ENCODE results near the gene CCDC194. TPM values are rescaled to one million over a fixed set of nuclear protein-coding genes. Genes with fewer than 3 reads are reported as not detected.
"Not testable (repeated sequence)": the region's sequence is repeated elsewhere in the genome, so short reads cannot be mapped to it uniquely, and the experiment has no call there.

CCDC194 gene
- total RNA-seq, 2 experiments from 2014 or later = 0.78 to 1.3 TPM

DNA sequence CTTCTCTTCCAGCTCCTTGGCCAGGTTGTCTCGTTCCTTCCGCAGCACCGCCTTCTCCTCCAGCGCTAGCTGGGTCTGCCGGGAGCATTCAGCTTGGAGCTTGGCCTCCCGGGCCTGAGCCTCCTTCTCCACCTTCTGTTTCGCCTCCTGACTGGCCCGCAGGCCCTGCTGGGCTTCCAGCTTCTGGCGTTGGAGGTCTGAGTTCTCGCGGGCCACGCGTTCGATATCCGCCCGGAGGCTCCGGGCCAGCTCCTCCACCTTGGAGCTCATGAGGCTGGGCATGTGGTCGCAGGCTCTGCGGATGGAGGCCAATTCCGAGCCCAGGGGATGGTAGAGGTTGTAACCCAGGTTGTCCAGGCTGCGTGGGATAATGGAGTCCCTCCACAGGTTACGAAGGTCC, 28.6 kb downstream of the CCDC194 start:
- no peak overlapping the region for H3K27ac Mint-ChIP-seq
- ChIA-PET POLR2A (interaction anchor here (1.1 kb wide), 1 partner anchor 11 kb away, joined by 3 read pairs; no protein-coding TSS in a partner anchor), CTCF (interaction anchor here (1.2 to 4.3 kb wide), 3 partner anchors 20 to 25 kb away, joined by 3 to 25 read pairs (median 3); no protein-coding TSS in a partner anchor)
- peaks cover 5% of the 10 kb centered on the region for H3K27me3 Mint-ChIP-seq
- intact Hi-C loops (cut with micrococcal nuclease) = no loop called here
- ATAC-seq = no peak
- H3K36me3 Mint-ChIP-seq (ENCODE audit: low read depth) = no peaks in the 10 kb centered on the region
- peaks cover 5% of the 10 kb centered on the region for H3K4me1 Mint-ChIP-seq (ENCODE audit: low read depth)
- no peak for DNase-seq
- no peaks in the 10 kb centered on the region for H3K9me3 Mint-ChIP-seq
- TF ChIP-seq, protein P1, sequence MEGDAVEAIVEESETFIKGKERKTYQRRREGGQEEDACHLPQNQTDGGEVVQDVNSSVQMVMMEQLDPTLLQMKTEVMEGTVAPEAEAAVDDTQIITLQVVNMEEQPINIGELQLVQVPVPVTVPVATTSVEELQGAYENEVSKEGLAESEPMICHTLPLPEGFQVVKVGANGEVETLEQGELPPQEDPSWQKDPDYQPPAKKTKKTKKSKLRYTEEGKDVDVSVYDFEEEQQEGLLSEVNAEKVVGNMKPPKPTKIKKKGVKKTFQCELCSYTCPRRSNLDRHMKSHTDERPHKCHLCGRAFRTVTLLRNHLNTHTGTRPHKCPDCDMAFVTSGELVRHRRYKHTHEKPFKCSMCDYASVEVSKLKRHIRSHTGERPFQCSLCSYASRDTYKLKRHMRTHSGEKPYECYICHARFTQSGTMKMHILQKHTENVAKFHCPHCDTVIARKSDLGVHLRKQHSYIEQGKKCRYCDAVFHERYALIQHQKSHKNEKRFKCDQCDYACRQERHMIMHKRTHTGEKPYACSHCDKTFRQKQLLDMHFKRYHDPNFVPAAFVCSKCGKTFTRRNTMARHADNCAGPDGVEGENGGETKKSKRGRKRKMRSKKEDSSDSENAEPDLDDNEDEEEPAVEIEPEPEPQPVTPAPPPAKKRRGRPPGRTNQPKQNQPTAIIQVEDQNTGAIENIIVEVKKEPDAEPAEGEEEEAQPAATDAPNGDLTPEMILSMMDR (IDR thresholded peaks at IDR 0.05) = no peak
- H3K4me3 Mint-ChIP-seq = no peak overlapping the region

DNA sequence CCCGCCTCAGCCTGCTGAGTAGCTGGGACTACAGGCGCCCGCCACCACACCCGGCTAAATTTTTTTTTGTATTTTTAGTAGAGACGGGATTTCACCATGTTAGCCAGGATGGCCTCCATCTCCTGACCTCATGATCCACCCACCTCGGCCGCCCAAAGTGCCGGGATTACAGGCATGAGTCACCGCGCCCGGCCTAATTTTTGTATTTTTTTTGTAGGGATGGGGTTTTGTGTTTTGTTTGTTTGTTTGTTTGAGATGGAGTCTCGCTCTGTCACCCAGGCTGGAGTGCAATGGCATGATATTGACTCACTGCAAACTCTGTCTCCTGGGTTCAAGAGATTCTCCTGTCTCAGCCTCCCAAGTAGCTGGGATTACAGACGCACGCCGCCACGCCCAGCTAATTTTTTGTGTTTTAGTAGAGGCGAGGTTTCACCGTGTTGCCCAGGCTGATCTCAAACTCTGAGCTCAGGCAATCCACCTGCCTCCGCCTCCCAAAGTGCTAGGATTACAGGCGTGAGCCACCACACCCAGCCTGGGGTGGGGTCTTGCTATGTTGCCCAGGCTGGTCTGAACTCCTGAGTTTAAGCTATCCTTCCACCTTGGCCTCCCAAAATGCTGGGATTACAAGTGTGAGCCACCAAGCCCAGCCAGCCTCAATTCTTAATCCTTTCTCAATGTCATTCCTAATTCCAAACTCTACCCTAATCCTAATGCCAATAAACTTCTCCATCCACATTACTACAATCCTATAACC, 30.0 kb downstream of the CCDC194 start:
- H3K36me3 Mint-ChIP-seq (ENCODE audit: low read depth); ATAC-seq; H3K27ac Mint-ChIP-seq; H3K4me3 Mint-ChIP-seq; H3K27me3 Mint-ChIP-seq; POLR2A ChIA-PET; H3K4me1 Mint-ChIP-seq (ENCODE audit: low read depth); DNase-seq; H3K9me3 Mint-ChIP-seq; intact Hi-C loops (cut with micrococcal nuclease): not testable (repeated sequence)
- CTCF ChIA-PET = interaction anchor here (0.6 to 4.3 kb wide), 3 partner anchors 18 to 26 kb away, joined by 3 to 25 read pairs (median 3); no protein-coding TSS in a partner anchor

DNA sequence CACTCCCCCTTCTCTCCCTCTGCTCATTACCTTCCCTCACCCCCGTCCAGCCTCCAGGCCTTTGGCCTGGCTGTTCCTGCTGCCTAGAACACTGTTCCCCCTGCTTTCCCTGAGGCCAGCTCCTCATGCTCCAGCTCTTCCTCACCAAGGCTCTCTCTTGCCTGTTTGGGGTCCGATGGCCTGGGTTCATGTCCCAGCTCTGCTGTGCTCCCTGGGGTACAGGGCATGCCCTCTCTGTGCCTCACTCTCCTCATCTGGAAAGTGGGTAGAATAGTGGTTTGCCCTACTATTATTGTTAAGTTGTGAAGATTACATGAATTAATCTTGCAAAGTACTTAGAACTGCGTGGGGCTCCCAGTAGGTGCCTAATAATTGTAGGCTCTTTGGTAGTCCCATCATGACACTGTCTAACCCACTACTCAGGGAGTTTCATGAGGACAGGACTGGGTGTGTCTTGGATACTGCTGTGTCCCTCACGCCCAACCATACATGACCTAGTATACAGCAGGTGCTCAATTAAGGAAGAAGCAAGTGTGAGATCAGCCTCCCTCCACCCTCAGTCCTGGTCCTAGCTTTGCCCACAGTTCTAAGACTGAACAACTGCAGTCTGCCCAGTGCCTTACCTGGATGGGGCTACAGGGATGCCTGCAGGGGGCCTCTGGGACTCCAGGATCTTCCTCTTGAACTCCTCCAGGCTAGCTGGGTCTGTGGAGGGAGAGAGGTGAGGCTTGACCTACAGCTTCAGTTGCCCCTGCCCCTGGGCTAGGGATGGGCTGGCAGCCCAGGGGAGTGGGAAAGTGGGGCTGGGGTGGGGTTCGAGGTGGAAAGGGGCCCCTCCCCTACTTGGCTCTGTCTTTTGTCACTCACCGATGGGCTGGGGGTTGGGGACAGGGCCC, 33.8 kb downstream of the CCDC194 start:
- H3K4me1 Mint-ChIP-seq (ENCODE audit: low read depth) = no peaks in the 10 kb centered on the region
- ChIA-PET POLR2A (no interaction called here), CTCF (no interaction called here)
- H3K4me3 Mint-ChIP-seq = no peak overlapping the region
- H3K9me3 Mint-ChIP-seq = no peaks in the 10 kb centered on the region
- ATAC-seq = no peak
- no peaks in the 10 kb centered on the region for H3K27me3 Mint-ChIP-seq
- intact Hi-C loops (cut with micrococcal nuclease) = no loop called here
- DNase-seq = no peak
- TF ChIP-seq, protein P1 (IDR thresholded peaks at IDR 0.05) = no peak
- no peaks in the 10 kb centered on the region for H3K36me3 Mint-ChIP-seq (ENCODE audit: low read depth)
- H3K27ac Mint-ChIP-seq = no peak overlapping the region

DNA sequence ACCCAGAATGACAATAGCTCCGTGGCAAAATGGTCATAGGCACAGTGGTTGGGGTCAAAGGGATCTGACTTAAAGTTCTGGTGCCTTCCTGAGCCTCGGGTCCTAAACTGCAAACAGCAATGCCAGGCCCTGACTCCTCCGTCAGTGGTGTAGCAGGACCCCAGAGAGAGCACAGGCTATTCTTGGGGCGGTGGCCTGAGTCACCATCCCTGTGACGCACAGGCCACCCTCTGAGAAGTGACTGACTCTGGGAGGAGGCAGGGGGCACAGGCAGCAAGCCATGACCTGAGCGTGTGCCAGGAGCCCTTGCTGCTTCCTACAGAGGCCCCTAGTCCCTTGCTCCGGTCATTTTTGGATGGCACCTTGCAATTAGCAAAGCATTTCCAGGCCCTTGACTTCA, 35.6 kb downstream of the CCDC194 start:
- Mint-ChIP-seq H3K36me3 (ENCODE audit: low read depth) (no peaks in the 10 kb centered on the region), H3K9me3 (no peaks in the 10 kb centered on the region), H3K27ac (no peak overlapping the region), H3K4me1 (ENCODE audit: low read depth) (no peaks in the 10 kb centered on the region), H3K4me3 (no peak overlapping the region), H3K27me3 (no peaks in the 10 kb centered on the region)
- TF ChIP-seq, protein P1 (IDR thresholded peaks at IDR 0.05) = no peak
- ChIA-PET POLR2A (no interaction called here), CTCF (interaction anchor here (2.0 kb wide), 1 partner anchor 11 kb away, joined by 11 read pairs; no protein-coding TSS in a partner anchor)
- DNase-seq (no peak), ATAC-seq (no peak)
- intact Hi-C loops (cut with micrococcal nuclease) = no loop called here

DNA sequence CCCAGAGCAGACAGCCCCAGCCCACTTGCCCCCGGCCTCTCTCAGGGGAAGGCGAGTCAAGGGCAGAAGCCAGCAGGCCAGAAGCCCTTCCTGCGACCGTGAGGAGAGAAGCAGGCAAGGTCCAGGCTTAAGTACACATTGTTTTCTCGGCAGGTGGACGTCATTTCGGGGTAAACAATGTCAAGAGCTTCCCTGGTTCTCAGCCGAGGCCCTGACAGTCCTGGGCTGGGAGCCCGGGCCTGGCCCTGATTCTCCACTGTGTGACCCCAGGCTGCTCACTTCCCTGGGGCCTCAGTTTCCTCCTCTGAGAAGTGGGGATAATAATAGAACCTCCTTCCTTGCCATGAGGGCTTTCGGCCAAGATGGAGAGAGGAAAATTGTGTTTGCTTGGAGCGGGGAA, 36.3 kb downstream of the CCDC194 start:
- H3K27me3 Mint-ChIP-seq = no peaks in the 10 kb centered on the region
- no peaks in the 10 kb centered on the region for H3K4me1 Mint-ChIP-seq (ENCODE audit: low read depth)
- no peak overlapping the region for H3K27ac Mint-ChIP-seq
- H3K9me3 Mint-ChIP-seq = no peaks in the 10 kb centered on the region
- ChIA-PET CTCF (interaction anchor here (2.0 kb wide), 1 partner anchor 10 kb away, joined by 11 read pairs; no protein-coding TSS in a partner anchor), POLR2A (interaction anchor here (0.6 kb wide), 1 partner anchor 811 kb away, joined by 3 read pairs; no protein-coding TSS in a partner anchor)
- TF ChIP-seq, protein P1 (IDR thresholded peaks at IDR 0.05) = no peak
- no peaks in the 10 kb centered on the region for H3K36me3 Mint-ChIP-seq (ENCODE audit: low read depth)
- ATAC-seq = no peak
- intact Hi-C loops (cut with micrococcal nuclease) = no loop called here
- no peak for DNase-seq
- H3K4me3 Mint-ChIP-seq = no peak overlapping the region
